ENCODE measurements around the gene HOXD11. TPM values are rescaled to one million over a fixed set of nuclear protein-coding genes. Genes with fewer than 3 reads are reported as not detected.

Gene HOXD11
- total and polyA plus RNA-seq, 2 of the 13 experiments (the other 11 are each of a cell fraction or from before 2014, with no cell fraction given) = not detected

DNA sequence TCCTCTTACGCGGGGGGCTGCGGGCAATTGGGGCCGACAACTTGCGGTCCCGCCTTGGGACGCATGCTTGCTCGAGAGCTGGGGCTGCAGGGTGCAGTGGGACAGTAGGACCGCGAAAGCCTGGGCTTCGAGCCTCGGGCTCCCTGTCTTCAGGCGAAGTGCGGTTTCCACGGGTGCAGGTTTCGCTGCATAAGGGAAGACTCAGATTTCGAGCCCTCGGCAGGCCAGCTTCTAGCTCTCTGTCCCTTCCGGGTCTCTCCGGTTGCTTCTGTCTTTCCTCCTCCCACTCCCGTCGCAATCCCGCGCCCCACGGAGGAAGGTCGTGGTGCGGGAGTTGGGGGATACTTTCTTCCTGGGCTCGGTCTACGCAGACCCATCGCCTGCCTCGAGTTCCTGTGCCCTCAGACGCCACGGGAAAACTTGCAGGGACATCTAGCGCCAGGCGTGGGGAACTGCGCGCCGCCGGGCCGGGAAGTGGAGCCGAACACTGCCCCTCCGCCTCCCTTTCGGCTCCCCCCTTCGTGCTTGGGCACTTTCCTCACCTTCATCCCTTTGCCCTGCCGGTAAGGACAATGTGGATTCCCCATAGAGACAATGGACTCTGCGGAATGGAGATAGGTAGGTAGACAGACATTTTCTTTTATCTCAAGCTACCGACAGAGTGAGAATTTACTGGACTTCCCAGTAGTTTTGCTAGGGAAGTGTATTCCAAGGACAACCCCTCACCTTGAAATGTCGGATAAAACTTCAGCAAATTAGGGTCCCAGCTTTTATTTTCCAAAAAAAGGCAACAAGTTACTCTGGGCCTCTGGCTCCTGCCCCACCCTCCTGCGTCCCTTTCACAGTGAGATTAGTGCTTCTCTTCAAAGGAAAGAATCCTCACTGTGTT lies 18.8 kb upstream of the HOXD11 start (continued):
- TF ChIP-seq ZFYVE20 (CRISPR knock-in tag; IDR thresholded peaks at IDR 0.05; ENCODE audit: borderline replicate concordance, low read depth) (no peak), ZNF44 (CRISPR knock-in tag; IDR thresholded peaks at IDR 0.05) (peak; percentile 65; the same call in 1 of the 2 replicates), NR2F2 (IDR thresholded peaks at IDR 0.05; ENCODE audit: borderline replicate concordance, low read depth) (no peak), FOXA3 (CRISPR knock-in tag; IDR thresholded peaks at IDR 0.05) (peak; percentile 21; the same call in 1 of the 2 replicates), FIP1L1 (IDR thresholded peaks at IDR 0.05; ENCODE audit: borderline replicate concordance, insufficient read depth, low read depth, low read length) (no peak), ETV6 (CRISPR knock-in tag; conservative IDR thresholded peaks at IDR 0.05) (no peak), SP140L (CRISPR knock-in tag; IDR thresholded peaks at IDR 0.05; ENCODE audit: borderline replicate concordance) (no peak), HDAC6 (IDR thresholded peaks at IDR 0.05; ENCODE audit: low read depth, low read length) (no peak), GPN1 (CRISPR knock-in tag; IDR thresholded peaks at IDR 0.05; ENCODE audit: borderline replicate concordance) (no peak; the same call in 1 of the 2 replicates), ZNF713 (CRISPR knock-in tag; IDR thresholded peaks at IDR 0.05) (no peak), TCF7 (IDR thresholded peaks at IDR 0.05; ENCODE audit: low read depth) (no peak), ZNF3 (CRISPR knock-in tag; IDR thresholded peaks at IDR 0.05) (no peak), EZH2 (conservative IDR thresholded peaks at IDR 0.05; ENCODE audit: low read depth, low read length) (peak; percentile 76; the same call in 1 of the 2 replicates), PAX8 (CRISPR knock-in tag; IDR thresholded peaks at IDR 0.05; ENCODE audit: borderline replicate concordance) (no peak), STAT6 (CRISPR knock-in tag; IDR thresholded peaks at IDR 0.05; ENCODE audit: borderline replicate concordance) (no peak), ZC3H4 (CRISPR knock-in tag; IDR thresholded peaks at IDR 0.05; ENCODE audit: borderline replicate concordance) (no peak), MAFF (IDR thresholded peaks at IDR 0.05; ENCODE audit: low read depth, low read length) (no peak), KMT2B (CRISPR knock-in tag; IDR thresholded peaks at IDR 0.05) (no peak)
- TF ChIP-seq, protein P1, sequence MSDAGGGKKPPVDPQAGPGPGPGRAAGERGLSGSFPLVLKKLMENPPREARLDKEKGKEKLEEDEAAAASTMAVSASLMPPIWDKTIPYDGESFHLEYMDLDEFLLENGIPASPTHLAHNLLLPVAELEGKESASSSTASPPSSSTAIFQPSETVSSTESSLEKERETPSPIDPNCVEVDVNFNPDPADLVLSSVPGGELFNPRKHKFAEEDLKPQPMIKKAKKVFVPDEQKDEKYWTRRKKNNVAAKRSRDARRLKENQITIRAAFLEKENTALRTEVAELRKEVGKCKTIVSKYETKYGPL (CRISPR knock-in tag; IDR thresholded peaks at IDR 0.05) = no peak
- TF ChIP-seq, protein P2, sequence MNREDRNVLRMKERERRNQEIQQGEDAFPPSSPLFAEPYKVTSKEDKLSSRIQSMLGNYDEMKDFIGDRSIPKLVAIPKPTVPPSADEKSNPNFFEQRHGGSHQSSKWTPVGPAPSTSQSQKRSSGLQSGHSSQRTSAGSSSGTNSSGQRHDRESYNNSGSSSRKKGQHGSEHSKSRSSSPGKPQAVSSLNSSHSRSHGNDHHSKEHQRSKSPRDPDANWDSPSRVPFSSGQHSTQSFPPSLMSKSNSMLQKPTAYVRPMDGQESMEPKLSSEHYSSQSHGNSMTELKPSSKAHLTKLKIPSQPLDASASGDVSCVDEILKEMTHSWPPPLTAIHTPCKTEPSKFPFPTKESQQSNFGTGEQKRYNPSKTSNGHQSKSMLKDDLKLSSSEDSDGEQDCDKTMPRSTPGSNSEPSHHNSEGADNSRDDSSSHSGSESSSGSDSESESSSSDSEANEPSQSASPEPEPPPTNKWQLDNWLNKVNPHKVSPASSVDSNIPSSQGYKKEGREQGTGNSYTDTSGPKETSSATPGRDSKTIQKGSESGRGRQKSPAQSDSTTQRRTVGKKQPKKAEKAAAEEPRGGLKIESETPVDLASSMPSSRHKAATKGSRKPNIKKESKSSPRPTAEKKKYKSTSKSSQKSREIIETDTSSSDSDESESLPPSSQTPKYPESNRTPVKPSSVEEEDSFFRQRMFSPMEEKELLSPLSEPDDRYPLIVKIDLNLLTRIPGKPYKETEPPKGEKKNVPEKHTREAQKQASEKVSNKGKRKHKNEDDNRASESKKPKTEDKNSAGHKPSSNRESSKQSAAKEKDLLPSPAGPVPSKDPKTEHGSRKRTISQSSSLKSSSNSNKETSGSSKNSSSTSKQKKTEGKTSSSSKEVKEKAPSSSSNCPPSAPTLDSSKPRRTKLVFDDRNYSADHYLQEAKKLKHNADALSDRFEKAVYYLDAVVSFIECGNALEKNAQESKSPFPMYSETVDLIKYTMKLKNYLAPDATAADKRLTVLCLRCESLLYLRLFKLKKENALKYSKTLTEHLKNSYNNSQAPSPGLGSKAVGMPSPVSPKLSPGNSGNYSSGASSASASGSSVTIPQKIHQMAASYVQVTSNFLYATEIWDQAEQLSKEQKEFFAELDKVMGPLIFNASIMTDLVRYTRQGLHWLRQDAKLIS (CRISPR knock-in tag; IDR thresholded peaks at IDR 0.05) = no peak
- TF ChIP-seq, protein P3, sequence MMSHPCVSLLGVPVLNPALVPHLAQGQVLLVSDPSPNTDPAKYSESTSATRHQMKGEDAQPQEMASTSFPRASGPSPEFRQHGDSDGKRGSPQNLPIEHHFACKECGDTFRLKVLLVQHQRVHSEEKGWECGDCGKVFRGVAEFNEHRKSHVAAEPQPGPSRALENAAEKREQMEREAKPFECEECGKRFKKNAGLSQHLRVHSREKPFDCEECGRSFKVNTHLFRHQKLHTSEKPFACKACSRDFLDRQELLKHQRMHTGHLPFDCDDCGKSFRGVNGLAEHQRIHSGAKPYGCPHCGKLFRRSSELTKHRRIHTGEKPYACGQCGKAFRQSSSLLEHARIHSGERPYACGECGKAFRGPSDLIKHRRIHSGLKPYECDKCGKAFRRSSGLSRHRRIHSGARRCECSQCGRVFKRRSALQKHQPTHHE (CRISPR knock-in tag; IDR thresholded peaks at IDR 0.05; ENCODE audit: borderline replicate concordance) = peak; percentile 88; the same call in 1 of the 2 replicates
